Liver (tissue), 9 donors: Measurements from ENCODE around the gene MAP6. TPM values are rescaled to one million over a fixed set of nuclear protein-coding genes. Genes with fewer than 3 reads are reported as not detected.

Source experiments
- DNase-seq: peaks from one replicate; pipeline ENCODE4 v3.0.0-alpha.2; 2017; ENCODE audit warnings: low spot score
- H3K27ac ChIP-seq, 2 donors: one replicate each; pipeline ENCODE4 v1.7.0; 2013; ENCODE audit warnings: inconsistent platforms in 2 of 2, low read length in 2 of 2, control low read depth in 1 of 2, low read depth in 1 of 2, mild to moderate bottlenecking in 1 of 2
- H3K27me3 ChIP-seq, 4 donors: one replicate each; pipeline versions ENCODE4 v1.6.1 to v1.7.0; 2013; ENCODE audit warnings: low read length in 3 of 4, inconsistent platforms in 1 of 4, mild to moderate bottlenecking in 1 of 4, moderate library complexity in 1 of 4; ENCODE audit not compliant: control insufficient read depth in 4 of 4, insufficient read depth in 4 of 4
- H3K36me3 ChIP-seq, 4 donors: one replicate each; pipeline versions ENCODE4 v1.6.1 to v1.7.0; 2013; ENCODE audit warnings: low read length in 3 of 4, mild to moderate bottlenecking in 3 of 4, low read depth in 1 of 4, moderate library complexity in 1 of 4; ENCODE audit not compliant: control insufficient read depth in 4 of 4, insufficient read depth in 3 of 4
- H3K4me1 ChIP-seq, 4 donors: one replicate each; pipeline versions ENCODE4 v1.6.1 to v1.7.0; 2013; ENCODE audit warnings: low read length in 3 of 4, mild to moderate bottlenecking in 3 of 4, moderate library complexity in 1 of 4; ENCODE audit not compliant: control insufficient read depth in 4 of 4, insufficient read depth in 4 of 4
- H3K4me3 ChIP-seq, 3 donors: one replicate each; pipeline versions ENCODE4 v1.6.1 to v1.7.0; 2013; ENCODE audit warnings: low read length in 3 of 3, control low read depth in 1 of 3, low read depth in 1 of 3, mild to moderate bottlenecking in 1 of 3
- H3K9ac ChIP-seq, 2 donors: one replicate each; pipeline ENCODE4 v1.7.0; 2013; ENCODE audit warnings: low read length in 2 of 2, mild to moderate bottlenecking in 2 of 2, moderate library complexity in 2 of 2, control low read depth in 1 of 2, low read depth in 1 of 2
- H3K9me3 ChIP-seq, 4 donors: one replicate each; pipeline versions ENCODE4 v1.6.1 to v1.7.0; 2013; ENCODE audit warnings: low read length in 3 of 4; ENCODE audit not compliant: control insufficient read depth in 4 of 4
- ATF3 ChIP-seq: IDR thresholded peaks from 2 replicates; pipeline ENCODE4 v1.6.1; 2016; ENCODE audit warnings: antibody characterized with exemption
- EGR1 ChIP-seq, 2 donors: IDR thresholded peaks; 2 replicates each; pipeline ENCODE4 v1.6.1; 2016 to 2018; ENCODE audit warnings: antibody characterized with exemption in 2 of 2, low read depth in 2 of 2
- FOXA1 ChIP-seq: IDR thresholded peaks from 2 replicates; pipeline ENCODE4 v1.6.1; 2016; ENCODE audit warnings: antibody characterized with exemption
- FOXA2 ChIP-seq: IDR thresholded peaks from 2 replicates; pipeline ENCODE4 v1.6.1; 2016; ENCODE audit warnings: antibody characterized with exemption
- GABPA ChIP-seq, 2 donors: IDR thresholded peaks in 1 of 2; conservative IDR thresholded peaks in 1 of 2; 2 replicates each; pipeline ENCODE4 v1.6.1; 2016; ENCODE audit warnings: antibody characterized with exemption in 2 of 2, mild to moderate bottlenecking in 1 of 2, moderate library complexity in 1 of 2
- HNF4A ChIP-seq, 2 donors: conservative IDR thresholded peaks; 2 replicates each; pipeline ENCODE4 v1.6.1; 2016; ENCODE audit warnings: antibody characterized with exemption in 2 of 2, mild to moderate bottlenecking in 2 of 2
- HNF4G ChIP-seq: IDR thresholded peaks from 2 replicates; pipeline ENCODE4 v1.6.1; 2016; ENCODE audit warnings: antibody characterized with exemption
- JUND ChIP-seq, 2 donors: IDR thresholded peaks; 2 replicates each; pipeline ENCODE4 v1.6.1; 2016; ENCODE audit warnings: antibody characterized with exemption in 2 of 2
- NR2F2 ChIP-seq: IDR thresholded peaks from 2 replicates; pipeline ENCODE4 v1.6.1; 2016; ENCODE audit warnings: antibody characterized with exemption
- RAD21 ChIP-seq, 2 donors: IDR thresholded peaks; 2 replicates each; pipeline ENCODE4 v1.6.1; 2016; ENCODE audit warnings: antibody characterized with exemption in 2 of 2, mild to moderate bottlenecking in 2 of 2
- REST ChIP-seq: IDR thresholded peaks from 2 replicates; pipeline ENCODE4 v1.6.1; 2016; ENCODE audit warnings: antibody characterized with exemption, mild to moderate bottlenecking
- RXRA ChIP-seq, 2 donors: IDR thresholded peaks; 2 replicates each; pipeline ENCODE4 v1.6.1; 2017 to 2018; ENCODE audit warnings: antibody characterized with exemption in 2 of 2, mild to moderate bottlenecking in 1 of 2
- SP1 ChIP-seq: IDR thresholded peaks from 2 replicates; pipeline ENCODE4 v1.6.1; 2018; ENCODE audit warnings: antibody characterized with exemption, mild to moderate bottlenecking
- TAF1 ChIP-seq: conservative IDR thresholded peaks from 2 replicates; pipeline ENCODE4 v1.6.1; 2016; ENCODE audit warnings: antibody characterized with exemption, mild to moderate bottlenecking
- YY1 ChIP-seq: IDR thresholded peaks from 2 replicates; pipeline ENCODE4 v1.6.1; 2016; ENCODE audit warnings: antibody characterized with exemption, mild to moderate bottlenecking
- WGBS: extraction: QIAGEN DNeasy Blood & Tissue Kit; methylation state at CpG from one replicate; pipeline ENCODE4 v1.1.7; 2013; 5-methylcytosine and 5-hydroxymethylcytosine counted together
- polyA plus RNA-seq, 2 donors: library from polyadenylated mRNA; stranded (reverse) in 1 of 2; unstranded in 1 of 2; fragments of 200-250 nt in 1 of 2; fragments of >200 nt in 1 of 2; fragmentation: Nextera tagmentation in 1 of 2; extraction: Ambion mirVana in 1 of 2; gene quantifications; one replicate each; pipeline versions ENCODE4 v1.2.1 to v1.2.3, GENCODE V29; 2013 to 2015
- total RNA-seq, 2 donors: library from RNA; depleted of rRNA; stranded (reverse); fragments of >200 nt; gene quantifications; one replicate each; pipeline ENCODE4 v1.2.3, GENCODE V29; 2014
- TF ChIP-seq, protein P1 (sequence below): IDR thresholded peaks from 2 replicates; pipeline ENCODE4 v1.6.1; 2016; ENCODE audit warnings: antibody characterized with exemption
- TF ChIP-seq, protein P2 (sequence below): fragments of 150-350 bp; IDR thresholded peaks from 2 replicates; pipeline ENCODE4 v1.5.1; 2017; ENCODE audit warnings: improper control_type of control experiment, low read depth, low read length; ENCODE audit not compliant: missing input control
- TF ChIP-seq, protein P3 (sequence below): IDR thresholded peaks from 2 replicates; pipeline ENCODE4 v1.6.1; 2016; ENCODE audit warnings: antibody characterized with exemption
- donor health status: healthy.
- donor health status: healthy.
- donor health status: healthy.
- donor health status: healthy.
- donor health status: healthy.

Gene MAP6
- total and polyA plus RNA-seq, 4 donors = 0.22 to 0.36 (median 0.24) TPM

GRCh38 chr11:75538150-75538942 is 130.5 kb downstream of the MAP6 start (continued):
- TF ChIP-seq, protein P1, sequence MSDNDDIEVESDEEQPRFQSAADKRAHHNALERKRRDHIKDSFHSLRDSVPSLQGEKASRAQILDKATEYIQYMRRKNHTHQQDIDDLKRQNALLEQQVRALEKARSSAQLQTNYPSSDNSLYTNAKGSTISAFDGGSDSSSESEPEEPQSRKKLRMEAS = no peak
- no peak for TF ChIP-seq HNF4G
- no peak for TF ChIP-seq RXRA (IDR thresholded peaks at IDR 0.05)
- no peak for TF ChIP-seq GABPA (IDR thresholded peaks at IDR 0.05 in 1 of 2, conservative IDR thresholded peaks at IDR 0.05 in 1 of 2)
- TF ChIP-seq, protein P2, sequence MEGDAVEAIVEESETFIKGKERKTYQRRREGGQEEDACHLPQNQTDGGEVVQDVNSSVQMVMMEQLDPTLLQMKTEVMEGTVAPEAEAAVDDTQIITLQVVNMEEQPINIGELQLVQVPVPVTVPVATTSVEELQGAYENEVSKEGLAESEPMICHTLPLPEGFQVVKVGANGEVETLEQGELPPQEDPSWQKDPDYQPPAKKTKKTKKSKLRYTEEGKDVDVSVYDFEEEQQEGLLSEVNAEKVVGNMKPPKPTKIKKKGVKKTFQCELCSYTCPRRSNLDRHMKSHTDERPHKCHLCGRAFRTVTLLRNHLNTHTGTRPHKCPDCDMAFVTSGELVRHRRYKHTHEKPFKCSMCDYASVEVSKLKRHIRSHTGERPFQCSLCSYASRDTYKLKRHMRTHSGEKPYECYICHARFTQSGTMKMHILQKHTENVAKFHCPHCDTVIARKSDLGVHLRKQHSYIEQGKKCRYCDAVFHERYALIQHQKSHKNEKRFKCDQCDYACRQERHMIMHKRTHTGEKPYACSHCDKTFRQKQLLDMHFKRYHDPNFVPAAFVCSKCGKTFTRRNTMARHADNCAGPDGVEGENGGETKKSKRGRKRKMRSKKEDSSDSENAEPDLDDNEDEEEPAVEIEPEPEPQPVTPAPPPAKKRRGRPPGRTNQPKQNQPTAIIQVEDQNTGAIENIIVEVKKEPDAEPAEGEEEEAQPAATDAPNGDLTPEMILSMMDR = no peak

GRCh38 chr11:75537740-75538139 is 131.1 kb downstream of the MAP6 start:
- 90% methylated on average over 5 of the region's 5 CpGs for WGBS

More at GRCh38 chr11:75537740-75538139, 131.1 kb downstream of the MAP6 start:
- Histone ChIP-seq H3K36me3 (no peaks in the 10 kb centered on the region), H3K4me1 (no peaks in the 10 kb centered on the region), H3K27ac (no peak overlapping the region), H3K4me3 (no peak overlapping the region), H3K27me3 (no peaks in the 10 kb centered on the region), H3K9me3 (no peaks in the 10 kb centered on the region), H3K9ac (no peak overlapping the region)
- no peak for DNase-seq
- TF ChIP-seq YY1 = no peak
- TF ChIP-seq, protein P1 = no peak
- no peak for TF ChIP-seq FOXA2
- no peak for TF ChIP-seq JUND (IDR thresholded peaks at IDR 0.05)
- TF ChIP-seq REST = no peak
- no peak for TF ChIP-seq GABPA (IDR thresholded peaks at IDR 0.05 in 1 of 2, conservative IDR thresholded peaks at IDR 0.05 in 1 of 2)
- TF ChIP-seq, protein P3, sequence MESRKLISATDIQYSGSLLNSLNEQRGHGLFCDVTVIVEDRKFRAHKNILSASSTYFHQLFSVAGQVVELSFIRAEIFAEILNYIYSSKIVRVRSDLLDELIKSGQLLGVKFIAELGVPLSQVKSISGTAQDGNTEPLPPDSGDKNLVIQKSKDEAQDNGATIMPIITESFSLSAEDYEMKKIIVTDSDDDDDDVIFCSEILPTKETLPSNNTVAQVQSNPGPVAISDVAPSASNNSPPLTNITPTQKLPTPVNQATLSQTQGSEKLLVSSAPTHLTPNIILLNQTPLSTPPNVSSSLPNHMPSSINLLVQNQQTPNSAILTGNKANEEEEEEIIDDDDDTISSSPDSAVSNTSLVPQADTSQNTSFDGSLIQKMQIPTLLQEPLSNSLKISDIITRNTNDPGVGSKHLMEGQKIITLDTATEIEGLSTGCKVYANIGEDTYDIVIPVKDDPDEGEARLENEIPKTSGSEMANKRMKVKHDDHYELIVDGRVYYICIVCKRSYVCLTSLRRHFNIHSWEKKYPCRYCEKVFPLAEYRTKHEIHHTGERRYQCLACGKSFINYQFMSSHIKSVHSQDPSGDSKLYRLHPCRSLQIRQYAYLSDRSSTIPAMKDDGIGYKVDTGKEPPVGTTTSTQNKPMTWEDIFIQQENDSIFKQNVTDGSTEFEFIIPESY = no peak
- TF ChIP-seq SP1 = no peak
- no peak for TF ChIP-seq TAF1
- no peak for TF ChIP-seq RAD21 (IDR thresholded peaks at IDR 0.05)
- TF ChIP-seq HNF4A (conservative IDR thresholded peaks at IDR 0.05) = no peak
- no peak for TF ChIP-seq EGR1 (IDR thresholded peaks at IDR 0.05; ENCODE audit: low read depth in 2 of 2)
- no peak for TF ChIP-seq NR2F2
- TF ChIP-seq ATF3 = no peak
- no peak for TF ChIP-seq RXRA (IDR thresholded peaks at IDR 0.05)
- TF ChIP-seq HNF4G = no peak
- no peak for TF ChIP-seq FOXA1
- TF ChIP-seq, protein P2 = no peak
